GM18951 (cell line): ENCODE measurements around the gene MDFIC.
A peak's percentile ranks its signal among the peaks of the same experiment; 100 is the strongest.

Experiments
- POLR2A ChIP-seq: IDR thresholded peaks from 4 replicates; pipeline ENCODE4 v1.6.1; 2011; ENCODE audit warnings: mild to moderate bottlenecking; ENCODE audit not compliant: insufficient read length, insufficient read depth; ENCODE audit errors: extremely low read depth
- in situ Hi-C: fragments of 300-500 bp; cut with MboI; formaldehyde crosslinking; loops from one replicate; pipeline ENCODE4 v1.12.0; 2022; ENCODE audit warnings: low sequenced_read_pairs, mixed read lengths, inconsistent platforms; ENCODE audit not compliant: unreplicated experiment

MDFIC gene

DNA sequence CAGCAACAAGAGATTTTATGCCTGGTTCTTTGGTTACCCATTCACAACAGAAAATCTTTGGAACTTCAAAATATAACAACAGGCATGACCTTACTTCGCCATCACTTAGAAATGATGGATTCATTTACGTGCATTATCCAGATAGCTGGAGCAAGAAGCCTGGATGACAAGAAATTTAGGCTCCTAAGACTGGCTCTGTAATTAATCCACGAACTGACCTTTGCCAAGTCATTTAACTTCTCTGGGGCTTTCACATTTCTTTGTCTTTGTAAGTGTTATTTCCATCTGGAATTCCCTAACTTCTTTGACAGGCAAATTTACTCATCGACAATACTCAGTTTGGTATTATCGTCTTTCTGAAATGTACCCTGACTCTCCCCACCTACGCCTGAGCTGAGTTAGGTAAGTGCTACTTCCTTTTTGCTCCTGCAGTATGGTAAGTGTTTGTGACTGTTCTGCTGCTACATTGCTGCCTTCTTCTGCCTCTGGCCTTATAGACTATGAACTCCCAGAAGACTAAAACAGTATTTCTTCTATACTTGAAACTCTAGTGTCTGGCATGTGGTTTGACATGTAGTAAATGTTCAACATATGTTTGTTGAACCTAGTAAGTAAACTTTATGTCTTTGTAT, 5.5 kb upstream of the MDFIC start:
- in situ Hi-C loops = no loop called here
- peak; percentile 17 for TF ChIP-seq POLR2A

DNA sequence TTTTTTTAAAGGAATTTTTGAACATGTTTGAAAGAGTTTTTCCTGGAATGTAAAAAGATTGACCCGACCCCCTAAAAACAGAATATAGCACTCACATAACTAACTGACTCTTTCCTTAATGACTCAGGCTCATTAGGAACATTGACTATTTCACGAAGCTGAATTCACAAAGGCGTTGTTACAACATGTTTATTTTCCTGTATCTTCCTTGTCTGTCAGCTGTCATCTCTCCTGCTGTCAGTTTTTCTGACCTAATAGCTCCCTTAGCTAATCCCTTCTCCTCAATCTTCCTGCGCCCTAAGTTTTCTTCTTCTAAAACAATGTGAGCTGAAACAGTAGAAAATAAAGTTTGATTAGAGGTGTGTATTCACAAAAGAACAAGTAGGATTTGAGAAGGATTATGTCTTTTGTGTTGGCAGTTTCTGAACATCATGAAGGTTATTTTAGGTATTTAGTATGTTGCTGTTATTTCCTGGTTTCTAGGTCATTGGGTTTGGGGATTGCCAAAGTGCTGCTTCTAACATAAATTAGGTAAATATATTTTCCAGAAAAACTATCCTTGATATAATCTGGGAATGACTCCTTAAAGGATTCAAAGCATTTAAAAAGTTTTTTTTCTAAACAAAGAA, 4.6 kb upstream of the MDFIC start:
- in situ Hi-C loops = no loop called here
- TF ChIP-seq POLR2A = no peak

DNA sequence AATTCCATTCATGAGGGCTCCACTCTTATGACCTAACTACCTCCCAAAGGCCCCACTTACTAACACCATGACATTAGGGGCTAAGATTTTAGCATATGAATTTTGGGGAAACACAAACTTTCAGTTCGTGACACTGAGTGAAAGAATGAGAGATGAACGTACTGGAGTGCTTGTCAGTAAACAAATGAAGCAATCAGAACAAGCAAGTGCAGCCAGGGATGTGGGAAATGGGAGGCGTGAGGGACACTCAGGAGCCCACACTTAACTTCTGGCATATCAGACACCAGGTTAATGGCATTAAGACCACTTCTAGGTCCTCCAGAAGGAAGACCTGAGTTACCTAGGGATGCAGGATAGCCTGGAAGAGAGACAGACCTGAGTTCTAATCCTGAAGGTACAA, 2.3 kb upstream of the MDFIC start:
- TF ChIP-seq POLR2A = no peak
- in situ Hi-C loops = no loop called here

DNA sequence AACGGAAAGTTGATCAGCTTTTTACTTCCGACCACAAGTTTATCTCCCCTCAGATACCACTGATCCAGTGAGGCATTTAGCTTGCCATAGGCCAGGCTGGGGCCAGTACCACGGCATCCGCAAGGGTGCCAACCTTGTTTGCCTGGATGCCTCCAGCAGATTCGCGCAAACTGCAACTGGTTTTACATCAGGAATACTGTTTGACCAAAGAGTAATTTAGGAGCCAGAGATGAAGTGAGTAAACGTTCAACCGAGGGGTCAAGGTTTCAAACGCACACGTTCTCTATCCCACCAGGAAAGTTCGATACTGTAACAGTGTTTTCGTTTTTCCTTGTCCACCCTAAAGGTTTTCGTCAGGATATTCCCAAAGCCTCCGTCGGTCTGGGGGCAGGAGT, 266 bp upstream of the MDFIC start:
- in situ Hi-C loops = no loop called here
- TF ChIP-seq POLR2A = no peak

DNA sequence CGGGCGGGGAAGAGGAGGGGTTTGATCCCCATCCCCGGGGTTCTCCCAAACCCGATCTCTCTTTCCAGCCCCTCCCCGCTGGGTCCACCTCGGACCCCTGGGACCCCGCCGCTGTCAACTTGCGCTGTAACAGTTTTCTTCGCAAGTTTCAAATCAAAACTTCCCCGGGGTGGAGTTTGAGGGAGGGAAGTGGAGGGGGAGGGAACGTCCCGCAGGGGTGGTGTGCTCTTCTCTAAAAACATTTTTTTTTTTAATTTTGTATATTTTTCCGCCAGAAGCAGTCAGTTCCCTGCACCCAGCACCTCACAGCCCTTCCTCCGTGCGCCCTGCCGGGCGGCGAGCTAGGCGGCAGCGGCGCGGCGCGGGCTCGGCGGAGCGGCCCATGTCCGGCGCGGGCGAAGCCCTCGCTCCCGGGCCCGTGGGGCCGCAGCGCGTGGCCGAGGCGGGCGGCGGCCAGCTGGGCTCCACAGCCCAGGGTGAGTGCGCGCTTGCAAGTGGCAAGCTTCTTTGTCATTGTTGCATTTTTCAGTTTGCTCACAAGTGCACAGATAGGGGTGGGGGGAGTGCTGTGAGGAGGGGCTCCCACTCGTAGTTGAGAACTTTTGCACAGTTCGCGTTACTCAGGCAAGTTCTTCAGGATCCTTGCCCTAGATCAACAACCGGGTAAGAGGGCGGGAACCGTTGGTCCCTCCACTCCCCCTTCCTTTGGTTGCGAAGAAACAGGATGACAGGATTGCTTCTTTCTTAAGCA, 933 bp downstream of the MDFIC start:
- in situ Hi-C loops = no loop called here
- TF ChIP-seq POLR2A = peak; percentile 60

DNA sequence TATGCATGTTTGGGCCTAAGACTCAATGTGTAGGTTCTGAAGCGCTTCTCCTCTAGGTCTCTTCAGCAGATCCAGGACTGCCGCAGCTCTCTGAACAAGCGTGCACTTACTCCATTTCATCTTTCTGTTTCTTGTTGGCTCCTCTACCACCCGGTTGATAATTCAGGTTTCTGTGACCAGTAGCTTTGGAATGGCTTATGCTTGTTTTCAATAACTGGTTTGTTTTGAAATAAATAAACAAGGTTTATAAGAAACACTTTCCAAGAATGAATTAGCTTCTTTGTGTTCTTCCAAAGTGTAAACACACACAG, 1.5 kb downstream of the MDFIC start:
- in situ Hi-C loops = no loop called here
- TF ChIP-seq POLR2A = no peak

DNA sequence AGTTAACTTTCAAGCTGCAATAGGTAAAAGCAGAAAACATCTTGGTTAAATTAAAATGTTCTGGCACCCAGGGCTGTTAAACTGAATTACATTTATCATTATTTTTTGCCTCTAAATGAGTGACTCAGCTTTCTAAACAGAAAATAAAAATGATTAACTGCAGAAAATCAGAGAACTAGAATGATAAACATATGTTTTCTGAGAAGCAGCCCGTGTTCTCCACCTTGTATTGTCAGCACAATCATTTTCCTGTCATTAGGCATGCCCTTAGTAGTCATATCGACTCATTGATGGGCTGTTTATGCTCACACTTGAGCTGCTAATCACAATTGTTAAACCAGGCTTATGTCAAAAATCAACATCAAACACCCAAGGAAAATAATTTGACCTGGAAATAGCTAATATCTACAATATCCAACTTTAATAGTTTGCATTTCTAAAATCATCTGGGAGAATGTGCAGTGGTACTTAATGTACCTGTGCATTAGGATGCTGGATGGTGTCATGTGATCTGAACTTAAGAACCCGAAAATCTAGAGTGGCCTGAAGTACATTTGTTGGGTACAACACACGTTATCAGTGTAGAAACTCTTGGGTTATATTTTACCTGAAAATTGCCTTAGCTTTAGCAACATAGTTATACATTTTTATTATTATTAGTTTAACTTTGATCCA, 2.3 kb downstream of the MDFIC start:
- in situ Hi-C loops = no loop called here
- TF ChIP-seq POLR2A = no peak

DNA sequence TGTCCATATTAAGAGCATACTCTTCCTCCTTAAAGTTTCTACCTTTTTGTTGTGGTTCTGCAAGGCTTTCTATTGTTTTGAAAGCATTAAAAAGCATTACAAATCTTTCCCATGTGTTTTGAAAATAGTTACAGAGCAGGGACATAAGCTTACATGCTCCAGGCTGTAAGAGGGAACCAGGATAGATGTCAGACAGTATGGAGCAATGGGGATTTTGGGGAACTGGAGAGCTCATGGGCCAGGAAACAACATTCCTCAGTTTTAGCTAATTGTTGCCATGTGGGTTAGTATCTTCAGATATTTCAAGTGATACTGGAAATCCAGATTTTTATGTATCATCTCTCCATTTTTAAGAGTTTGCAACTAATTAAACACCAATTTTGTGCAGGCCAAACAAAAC, 3.5 kb downstream of the MDFIC start:
- TF ChIP-seq POLR2A = no peak
- in situ Hi-C loops = no loop called here

DNA sequence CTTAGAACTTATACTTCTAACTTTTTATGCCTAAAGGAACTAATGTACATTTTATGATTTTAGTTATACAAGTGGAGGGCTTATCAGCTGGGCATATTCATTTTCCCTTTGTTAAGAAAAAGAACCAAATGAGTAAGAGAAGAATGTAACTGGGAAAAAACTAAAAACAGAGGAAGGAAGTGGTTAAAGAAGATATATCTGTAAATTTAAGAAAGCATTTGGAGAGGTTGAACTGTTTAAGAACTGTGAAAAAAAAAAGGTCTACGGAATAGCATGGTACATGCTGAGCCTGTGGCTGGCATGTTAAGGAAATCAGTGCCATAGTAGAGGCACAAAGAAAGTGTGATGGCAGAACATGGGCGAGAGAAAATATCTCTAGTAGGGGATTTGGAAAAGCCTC, 6.2 kb downstream of the MDFIC start:
- in situ Hi-C loops = no loop called here
- TF ChIP-seq POLR2A = no peak

DNA sequence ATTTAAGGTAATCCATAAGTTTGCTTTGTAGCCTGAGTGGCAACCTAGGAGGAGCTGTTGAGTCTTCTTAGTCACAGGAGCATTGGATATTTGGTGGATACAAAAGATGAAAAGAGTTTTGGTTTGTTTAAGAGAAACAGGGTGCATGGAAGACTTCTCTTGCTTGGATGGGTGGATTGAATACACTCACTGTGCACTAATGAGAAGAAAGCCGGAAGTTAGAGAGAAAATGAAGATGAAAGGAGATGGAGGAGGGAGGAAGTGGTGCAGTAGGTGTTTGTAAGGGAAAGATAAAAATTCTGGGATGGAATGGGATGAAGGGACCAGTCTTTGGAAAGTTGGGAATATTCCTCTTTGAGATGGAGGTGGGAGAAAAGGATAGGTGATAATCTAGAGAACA, 7.7 kb downstream of the MDFIC start:
- TF ChIP-seq POLR2A = no peak
- in situ Hi-C loops = no loop called here

DNA sequence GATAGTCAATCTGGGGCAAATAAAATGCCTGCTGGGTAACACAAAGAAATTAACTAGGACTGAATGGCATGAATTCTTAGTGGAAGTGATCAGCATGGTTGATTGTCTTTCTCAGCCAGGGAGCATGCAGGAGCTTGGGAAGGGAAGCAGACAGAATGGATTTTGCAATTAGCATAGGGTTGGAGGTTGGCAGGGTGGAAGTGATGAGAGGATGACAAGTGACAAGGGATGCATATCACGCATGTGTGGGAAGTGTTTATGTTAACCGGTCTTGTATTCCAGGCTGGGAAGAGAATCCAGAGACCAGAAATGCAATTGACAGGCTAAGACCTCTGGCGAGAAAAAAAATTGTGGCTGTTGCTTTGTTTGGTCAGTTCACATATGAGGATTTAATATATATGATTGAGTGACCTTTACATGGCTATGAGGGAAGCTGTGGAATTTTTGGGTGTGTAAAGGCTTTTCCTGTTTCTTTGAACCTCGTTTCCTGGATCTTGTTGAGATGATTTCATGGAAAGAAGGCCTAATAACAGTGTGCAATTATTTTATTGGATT, 8.3 kb downstream of the MDFIC start:
- no peak for TF ChIP-seq POLR2A
- in situ Hi-C loops = no loop called here

DNA sequence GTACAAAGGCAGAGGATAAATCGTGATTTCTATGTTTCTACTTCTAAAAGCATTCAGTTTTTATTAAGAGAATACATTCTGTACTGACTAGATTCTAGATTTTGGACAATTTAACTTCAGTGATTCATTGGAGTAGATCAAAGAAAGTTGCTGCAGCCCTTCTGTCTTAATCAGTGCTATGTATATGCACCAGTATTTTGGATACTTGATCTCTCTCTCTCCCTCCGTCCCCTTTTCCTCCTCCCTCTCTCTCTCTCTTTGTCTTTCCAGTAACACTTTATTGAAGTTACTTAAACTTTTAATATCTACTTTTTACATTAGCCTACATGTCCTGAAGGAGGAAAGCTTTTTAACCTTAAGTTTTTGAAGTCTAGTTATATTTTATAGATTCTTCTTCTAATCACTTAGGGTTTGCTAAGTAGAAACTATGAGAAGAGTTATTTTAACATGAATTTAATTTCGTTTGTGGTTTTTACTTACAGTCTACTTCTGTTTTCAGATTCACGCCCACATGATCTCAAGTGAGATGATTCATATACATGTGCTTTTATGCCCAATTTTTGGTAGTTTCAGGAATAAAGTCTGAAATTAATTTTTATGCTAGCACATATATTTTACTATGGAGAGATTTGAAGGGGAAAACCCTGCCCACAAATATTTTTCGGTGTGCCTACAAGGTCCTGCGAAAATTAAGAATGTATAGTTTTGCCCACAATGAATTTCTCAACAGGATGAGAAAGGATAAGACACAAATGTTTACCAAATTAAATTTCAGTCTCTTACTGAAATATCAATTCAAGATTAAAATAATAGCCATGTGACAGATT, 9.1 kb downstream of the MDFIC start:
- TF ChIP-seq POLR2A = no peak
- in situ Hi-C loops = no loop called here

DNA sequence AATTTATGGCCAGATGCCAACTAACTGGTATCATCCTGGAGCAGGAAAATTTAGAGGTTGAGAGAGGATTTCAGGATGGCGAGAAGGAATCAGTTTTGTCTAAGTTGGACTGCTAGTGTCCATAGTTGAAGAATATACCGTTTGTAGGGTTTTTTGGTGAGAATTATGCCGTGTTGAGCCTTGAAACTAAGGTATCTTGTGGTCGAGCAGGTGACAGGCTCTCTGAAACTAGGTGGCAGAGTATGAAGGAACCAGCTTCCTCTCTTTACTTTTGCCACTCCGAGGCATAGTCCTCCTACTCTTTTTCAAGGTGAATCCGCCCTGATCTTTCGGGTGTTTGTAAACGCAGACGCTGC, 9.7 kb downstream of the MDFIC start:
- in situ Hi-C loops = no loop called here
- no peak for TF ChIP-seq POLR2A
